ENCODE measurements around the gene MED13L.

- no peak for TF ChIP-seq CTCF (IDR thresholded peaks at IDR 0.05; ENCODE audit: insufficient read depth, low read length, poor library complexity, severe bottlenecking)
- no peak for TF ChIP-seq EZH2phosphoT487 (conservative IDR thresholded peaks at IDR 0.05; ENCODE audit: low read length)
These were observed 250.0 kb downstream of the MED13L start for GRCh38 chr12:116027551-116027821.

Measured in SU-DHL-6 (cell line).